ENCODE measurements around the gene SLC25A43.

SLC25A43 gene

DNA sequence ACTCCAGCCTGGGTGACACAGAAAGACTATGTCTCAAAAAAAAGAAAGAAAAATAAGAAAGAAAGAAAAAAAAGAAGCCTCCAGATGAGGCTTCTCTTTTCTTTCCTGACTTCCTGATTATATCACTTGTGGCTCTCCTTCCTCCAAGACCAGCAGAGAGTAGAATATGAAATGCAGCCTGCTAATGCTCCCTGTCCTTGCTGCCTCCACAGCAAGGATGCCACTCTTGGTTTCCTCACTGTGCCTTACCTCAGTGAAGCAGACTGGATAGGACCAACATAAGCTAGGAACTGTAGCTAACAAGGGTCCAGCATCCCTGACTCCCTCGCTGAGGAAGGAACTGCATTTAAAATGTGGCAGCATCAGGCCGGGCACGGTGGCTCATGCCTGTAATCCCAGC, 11.7 kb downstream of the SLC25A43 start:
- no peak for TF ChIP-seq CTCF (IDR thresholded peaks at IDR 0.05; ENCODE audit: extremely low read depth, missing control alignments)
- no peak for DNase-seq (ENCODE audit: low spot score)

DNA sequence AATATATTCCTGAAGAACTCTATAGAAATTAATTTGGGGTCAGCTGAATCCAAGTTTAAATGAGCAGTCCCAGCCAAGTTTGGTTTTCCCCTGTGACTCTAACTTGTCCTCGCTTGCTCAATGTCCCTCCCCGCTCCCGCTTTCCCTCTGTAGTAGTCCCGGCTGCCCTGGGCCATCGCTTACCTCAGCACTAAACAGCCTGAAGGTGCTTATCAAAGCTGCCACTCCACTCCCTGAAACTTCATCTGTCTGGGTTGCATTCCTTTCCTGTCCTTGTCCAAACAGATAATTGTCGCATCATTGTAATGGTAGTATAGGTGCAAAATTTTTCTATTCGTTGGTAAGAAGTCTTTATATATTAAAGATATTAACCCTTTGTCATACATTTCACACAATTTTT, 12.8 kb downstream of the SLC25A43 start:
- TF ChIP-seq CTCF (IDR thresholded peaks at IDR 0.05; ENCODE audit: extremely low read depth, missing control alignments) = no peak
- no peak for DNase-seq (ENCODE audit: low spot score)

DNA sequence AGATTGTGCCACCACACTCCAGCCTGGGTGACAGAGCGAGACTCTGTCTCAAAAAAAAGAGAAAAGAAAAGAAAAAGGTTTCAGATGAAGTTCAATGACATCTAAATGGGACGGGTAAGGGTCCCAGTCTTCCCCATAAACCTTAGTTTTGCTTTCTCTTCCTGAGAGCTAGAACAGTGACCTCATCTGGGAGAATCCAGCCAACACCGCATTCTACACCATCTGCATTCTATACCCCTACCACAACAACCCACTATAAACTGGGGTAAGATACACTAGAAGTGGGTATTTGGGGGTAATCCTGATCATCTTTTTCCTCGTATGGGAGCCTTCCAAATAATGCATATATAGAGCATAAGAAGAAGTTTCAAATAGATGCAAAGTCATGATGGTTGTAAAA, 18.2 kb downstream of the SLC25A43 start:
- DNase-seq (ENCODE audit: low spot score) = no peak
- no peak for TF ChIP-seq CTCF (IDR thresholded peaks at IDR 0.05; ENCODE audit: extremely low read depth, missing control alignments)

GRCh38 chrX:119417842-119418241, 18.7 kb downstream of the SLC25A43 start:
- no peak for DNase-seq (ENCODE audit: low spot score)
- no peak for TF ChIP-seq CTCF (IDR thresholded peaks at IDR 0.05; ENCODE audit: extremely low read depth, missing control alignments)

DNA sequence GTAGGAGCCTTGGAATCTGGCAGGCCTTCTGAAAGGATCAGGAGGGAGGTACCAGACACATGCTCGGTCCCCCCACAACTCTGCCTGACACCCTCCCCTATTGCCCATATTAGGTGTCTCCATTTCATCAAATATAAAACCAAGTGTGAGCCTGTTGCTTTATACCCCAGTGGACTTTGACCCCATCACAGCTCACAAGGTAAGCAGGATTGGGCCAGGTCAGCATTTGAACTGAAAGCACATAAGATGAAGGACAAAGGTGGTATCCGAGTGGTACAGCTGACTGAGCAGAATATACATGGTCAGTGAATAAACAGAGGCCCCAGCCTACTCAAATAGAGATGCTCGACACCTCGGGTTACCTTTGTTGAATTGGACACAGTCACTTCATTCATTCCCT, 20.0 kb downstream of the SLC25A43 start:
- DNase-seq (ENCODE audit: low spot score) = no peak
- no peak for TF ChIP-seq CTCF (IDR thresholded peaks at IDR 0.05; ENCODE audit: extremely low read depth, missing control alignments)

DNA sequence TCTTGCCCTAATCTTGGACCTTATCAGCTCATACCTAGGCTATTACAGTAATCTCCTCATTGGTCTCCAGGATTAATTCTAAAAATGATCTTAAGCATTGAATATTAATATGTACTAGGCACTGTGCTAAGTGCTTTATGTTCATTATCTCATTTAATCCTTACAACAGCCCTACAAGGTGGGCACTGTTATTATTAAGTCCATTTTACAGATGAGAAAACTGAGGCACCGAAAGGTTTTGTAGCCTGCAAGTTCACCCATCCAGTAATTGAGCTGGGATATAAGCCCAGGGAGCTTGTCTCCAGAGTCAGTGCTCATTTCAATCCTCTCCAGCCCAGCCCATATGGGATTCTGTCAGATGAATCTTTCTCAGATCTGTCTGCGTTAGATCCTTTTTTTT, 20.8 kb downstream of the SLC25A43 start:
- TF ChIP-seq CTCF (IDR thresholded peaks at IDR 0.05; ENCODE audit: extremely low read depth, missing control alignments) = no peak

GRCh38 chrX:119421016-119421705, 22.0 kb downstream of the SLC25A43 start:
- no peak for TF ChIP-seq CTCF (IDR thresholded peaks at IDR 0.05; ENCODE audit: extremely low read depth, missing control alignments)
- no peak for DNase-seq (ENCODE audit: low spot score)

More for the DNA sequence above, 20.8 kb downstream of the SLC25A43 start:
- no peak for DNase-seq (ENCODE audit: low spot score)

All from GM20000 (cell line).